Fibroblast of pulmonary artery (primary cell): ENCODE measurements around the gene POLR2E.
A peak's percentile ranks its signal among the peaks of the same experiment; 100 is the strongest.

Experiments used
- DNase-seq: peaks from one replicate; pipeline ENCODE4 v3.0.0-alpha.2; 2010; ENCODE audit warnings: low read depth
- H3K4me3 ChIP-seq: replicated peaks from 2 replicates; pipeline ENCODE4 v1.5.1; 2011; ENCODE audit warnings: low read depth, mild to moderate bottlenecking, control low read depth, low read length, moderate library complexity
- TF ChIP-seq, protein P1 (sequence below): IDR thresholded peaks from 2 replicates; pipeline ENCODE4 v1.5.1; 2011; ENCODE audit warnings: mild to moderate bottlenecking, control low read depth, low read length, inconsistent platforms; ENCODE audit errors: missing control alignments

The POLR2E gene

GRCh38 chr19:1074544-1075283, 20.5 kb downstream of the POLR2E start:
- no peak for DNase-seq
- peak overlapping the region; percentile 10 for H3K4me3 ChIP-seq
- TF ChIP-seq, protein P1, sequence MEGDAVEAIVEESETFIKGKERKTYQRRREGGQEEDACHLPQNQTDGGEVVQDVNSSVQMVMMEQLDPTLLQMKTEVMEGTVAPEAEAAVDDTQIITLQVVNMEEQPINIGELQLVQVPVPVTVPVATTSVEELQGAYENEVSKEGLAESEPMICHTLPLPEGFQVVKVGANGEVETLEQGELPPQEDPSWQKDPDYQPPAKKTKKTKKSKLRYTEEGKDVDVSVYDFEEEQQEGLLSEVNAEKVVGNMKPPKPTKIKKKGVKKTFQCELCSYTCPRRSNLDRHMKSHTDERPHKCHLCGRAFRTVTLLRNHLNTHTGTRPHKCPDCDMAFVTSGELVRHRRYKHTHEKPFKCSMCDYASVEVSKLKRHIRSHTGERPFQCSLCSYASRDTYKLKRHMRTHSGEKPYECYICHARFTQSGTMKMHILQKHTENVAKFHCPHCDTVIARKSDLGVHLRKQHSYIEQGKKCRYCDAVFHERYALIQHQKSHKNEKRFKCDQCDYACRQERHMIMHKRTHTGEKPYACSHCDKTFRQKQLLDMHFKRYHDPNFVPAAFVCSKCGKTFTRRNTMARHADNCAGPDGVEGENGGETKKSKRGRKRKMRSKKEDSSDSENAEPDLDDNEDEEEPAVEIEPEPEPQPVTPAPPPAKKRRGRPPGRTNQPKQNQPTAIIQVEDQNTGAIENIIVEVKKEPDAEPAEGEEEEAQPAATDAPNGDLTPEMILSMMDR = no peak

GRCh38 chr19:1073956-1074517, 21.1 kb downstream of the POLR2E start:
- DNase-seq = no peak
- no peak overlapping the region for H3K4me3 ChIP-seq
- TF ChIP-seq, protein P1 = no peak

- TF ChIP-seq, protein P1 = no peak
- no peak for DNase-seq
- H3K4me3 ChIP-seq = no peak overlapping the region
Observed at GRCh38 chr19:1073063-1073955, 21.9 kb downstream of the POLR2E start.

DNA sequence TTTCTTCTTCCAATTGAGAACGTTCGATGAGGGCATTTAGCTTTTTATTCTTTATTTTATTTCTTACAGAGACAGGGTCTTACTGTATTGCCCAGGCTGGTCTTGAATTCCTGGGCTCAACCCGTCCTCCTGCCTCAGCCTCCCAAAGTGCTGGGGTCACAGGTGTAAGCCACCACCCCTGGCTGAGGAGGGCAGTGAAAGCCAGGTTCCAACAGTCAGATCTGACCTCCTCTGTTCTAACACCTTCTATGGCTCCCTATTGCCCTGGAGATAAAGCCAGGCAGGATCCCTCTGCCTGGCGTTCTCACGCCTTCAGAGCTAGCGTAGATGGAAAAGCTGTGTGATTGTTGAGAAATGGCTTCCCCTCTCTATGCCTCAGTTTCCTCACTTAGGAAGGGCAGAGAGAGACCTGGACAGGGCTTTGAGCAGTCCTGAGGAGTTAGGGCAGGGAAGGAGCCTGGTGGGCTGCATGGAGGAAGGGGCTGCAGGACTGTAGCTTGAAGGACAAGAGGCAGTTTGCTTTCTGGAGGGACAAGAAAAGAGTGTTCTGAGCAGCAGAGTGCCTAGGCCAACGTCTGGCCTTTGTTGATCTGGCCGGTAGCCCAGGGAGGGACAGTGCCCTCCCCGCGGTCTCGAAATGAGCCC, 22.7 kb downstream of the POLR2E start:
- no peak for DNase-seq
- no peak overlapping the region for H3K4me3 ChIP-seq
- TF ChIP-seq, protein P1 = no peak

- H3K4me3 ChIP-seq = no peak overlapping the region
- DNase-seq = no peak
- TF ChIP-seq, protein P1 = no peak
Observed at GRCh38 chr19:1070931-1071791, 24.0 kb downstream of the POLR2E start.

GRCh38 chr19:1070576-1070930, 24.6 kb downstream of the POLR2E start:
- no peak overlapping the region for H3K4me3 ChIP-seq
- DNase-seq = no peak
- TF ChIP-seq, protein P1 = peak; percentile 14
